Muscle of leg (tissue), 11 donors: ENCODE results near the gene RNF169. TPM values are rescaled to one million over a fixed set of nuclear protein-coding genes. Genes with fewer than 3 reads are reported as not detected.

Experiments
- DNase-seq: peaks from one replicate; pipeline ENCODE4 v3.0.0; 2013
- H3K27ac ChIP-seq: one replicate; pipeline ENCODE4 v1.5.1; 2013; ENCODE audit warnings: mild to moderate bottlenecking, low read length, control low read depth
- H3K27me3 ChIP-seq: one replicate; pipeline ENCODE4 v1.6.1; 2013; ENCODE audit warnings: low read length; ENCODE audit not compliant: control insufficient read depth, insufficient read depth
- H3K36me3 ChIP-seq: one replicate; pipeline ENCODE4 v1.6.1; 2013; ENCODE audit warnings: low read length; ENCODE audit not compliant: control insufficient read depth, insufficient read depth
- H3K4me1 ChIP-seq: one replicate; pipeline ENCODE4 v1.6.1; 2013; ENCODE audit warnings: low read length; ENCODE audit not compliant: control insufficient read depth, insufficient read depth
- H3K4me3 ChIP-seq: one replicate; pipeline ENCODE4 v1.5.1; 2013; ENCODE audit warnings: low read length, control low read depth
- H3K9me3 ChIP-seq: replicated peaks from 2 replicates; pipeline ENCODE4 v1.6.1; 2013; ENCODE audit warnings: low read depth, low read length; ENCODE audit not compliant: control insufficient read depth
- WGBS: methylation state at CpG from one replicate; pipeline ENCODE4 v1.1.5; 2013; ENCODE audit warnings: missing lambda C conversion rate; ENCODE audit not compliant: insufficient coverage; 5-methylcytosine and 5-hydroxymethylcytosine counted together
- polyA plus RNA-seq, 8 donors: library from polyadenylated mRNA; unstranded; fragments of 120-200 nt; gene quantifications; one replicate each; pipeline versions ENCODE4 v1.2.1 to v1.2.3, GENCODE V29; 2013; ENCODE audit warnings: inconsistent platforms in 1 of 8, low replicate concordance in 1 of 8; ENCODE audit not compliant: insufficient read length in 8 of 8, insufficient read depth in 1 of 8
- total RNA-seq: library from RNA; stranded (reverse); fragments of 120-200 nt; gene quantifications from one replicate; pipeline ENCODE4 v1.2.4, GENCODE V29; 2013

The RNF169 gene
- total and polyA plus RNA-seq, 9 donors = 7.4 to 15.3 (median 11.7) TPM

- no peak overlapping the region for H3K4me3 ChIP-seq
- no peaks in the 10 kb centered on the region for H3K4me1 ChIP-seq
- no peak for DNase-seq
- H3K9me3 ChIP-seq = no peaks in the 10 kb centered on the region
- H3K27me3 ChIP-seq = no peaks in the 10 kb centered on the region
- 92% methylated on average over 2 of the region's 2 CpGs for WGBS
- peaks cover 70% of the 10 kb centered on the region for H3K36me3 ChIP-seq
- H3K27ac ChIP-seq = no peak overlapping the region
Observed at GRCh38 chr11:74839971-74840370, 91.3 kb downstream of the RNF169 start.

- Histone ChIP-seq H3K27me3 (no peaks in the 10 kb centered on the region), H3K27ac (no peak overlapping the region), H3K4me1 (no peaks in the 10 kb centered on the region), H3K36me3 (peaks cover 71% of the 10 kb centered on the region), H3K9me3 (no peaks in the 10 kb centered on the region), H3K4me3 (no peak overlapping the region)
- no CpG with 5 or more reads among the region's 2 CpGs for WGBS
- no peak for DNase-seq
Observed at GRCh38 chr11:74840486-74840885, 91.8 kb downstream of the RNF169 start.

GRCh38 chr11:74842967-74843366, 94.3 kb downstream of the RNF169 start:
- Histone ChIP-seq H3K27ac (no peak overlapping the region), H3K27me3 (no peaks in the 10 kb centered on the region), H3K4me3 (no peak overlapping the region), H3K4me1 (no peaks in the 10 kb centered on the region), H3K9me3 (no peaks in the 10 kb centered on the region), H3K36me3 (peaks cover 60% of the 10 kb centered on the region)
- 94% methylated on average over 13 of the region's 13 CpGs for WGBS
- no peak for DNase-seq

DNA sequence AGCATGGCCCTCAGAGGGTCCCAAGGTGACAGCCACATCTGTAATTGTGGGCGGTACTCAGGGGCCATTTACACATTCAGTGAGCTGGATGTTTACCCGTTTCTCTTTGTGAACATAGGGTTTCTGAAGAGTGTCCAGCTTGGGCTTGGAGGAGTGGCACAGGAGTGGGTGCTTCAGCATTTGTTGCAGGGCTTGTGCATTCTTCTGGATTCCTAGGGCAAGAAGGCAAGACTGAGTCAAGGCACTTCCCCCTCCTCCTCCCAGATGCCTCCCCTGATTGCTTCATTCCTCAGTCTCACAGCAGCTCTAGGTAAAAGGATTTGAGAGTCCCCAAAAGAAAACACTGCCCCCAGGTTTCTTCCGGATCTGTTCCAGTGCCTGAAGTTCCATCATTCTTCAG, 95.4 kb downstream of the RNF169 start:
- H3K9me3 ChIP-seq = no peaks in the 10 kb centered on the region
- no peaks in the 10 kb centered on the region for H3K4me1 ChIP-seq
- H3K27me3 ChIP-seq = no peaks in the 10 kb centered on the region
- peaks cover 56% of the 10 kb centered on the region for H3K36me3 ChIP-seq
- no peak for DNase-seq
- H3K27ac ChIP-seq = no peak overlapping the region
- H3K4me3 ChIP-seq = no peak overlapping the region
- WGBS = 92% methylated on average over 2 of the region's 3 CpGs

GRCh38 chr11:74844865-74845264, 96.2 kb downstream of the RNF169 start:
- Histone ChIP-seq H3K27ac (no peak overlapping the region), H3K4me1 (no peaks in the 10 kb centered on the region), H3K4me3 (no peak overlapping the region), H3K9me3 (no peaks in the 10 kb centered on the region), H3K27me3 (no peaks in the 10 kb centered on the region), H3K36me3 (peaks cover 56% of the 10 kb centered on the region)
- no peak for DNase-seq
- 96% methylated on average over 3 of the region's 4 CpGs for WGBS

DNA sequence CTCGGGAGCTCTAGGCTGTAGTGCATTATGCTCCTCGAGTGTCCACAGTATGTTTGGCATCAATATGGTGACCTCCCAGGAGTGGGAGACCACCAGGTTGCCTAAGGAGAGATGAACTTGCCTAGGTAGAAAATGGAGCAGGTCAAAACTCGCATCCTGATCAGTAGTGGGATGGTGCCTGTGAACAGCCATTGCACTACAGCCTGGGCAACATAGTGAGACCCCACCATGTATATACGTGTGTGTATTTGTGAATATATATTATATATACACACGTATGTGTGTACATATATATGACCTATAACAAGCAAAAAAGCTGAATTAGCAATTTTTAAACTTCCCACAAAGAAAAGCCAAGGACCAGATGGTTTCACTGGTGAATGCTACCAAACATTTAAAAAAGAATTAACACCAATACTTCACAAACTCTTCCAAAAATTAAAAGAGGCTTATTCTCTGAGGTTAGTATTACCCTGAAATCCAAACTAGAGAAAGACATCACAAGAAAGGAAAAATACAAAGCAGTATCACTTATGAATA, 97.4 kb downstream of the RNF169 start:
- Histone ChIP-seq H3K4me1 (no peaks in the 10 kb centered on the region), H3K4me3 (no peak overlapping the region), H3K27me3 (no peaks in the 10 kb centered on the region), H3K9me3 (no peaks in the 10 kb centered on the region), H3K27ac (no peak overlapping the region), H3K36me3 (peaks cover 55% of the 10 kb centered on the region)
- WGBS = 83% methylated on average over 2 of the region's 5 CpGs
- DNase-seq = no peak

- H3K4me3 ChIP-seq = no peak overlapping the region
- H3K4me1 ChIP-seq = no peaks in the 10 kb centered on the region
- no peak for DNase-seq
- no peaks in the 10 kb centered on the region for H3K9me3 ChIP-seq
- peaks cover 58% of the 10 kb centered on the region for H3K36me3 ChIP-seq
- no peak overlapping the region for H3K27ac ChIP-seq
- H3K27me3 ChIP-seq = no peaks in the 10 kb centered on the region
- no CpG with 5 or more reads among the region's 2 CpGs for WGBS
Observed at GRCh38 chr11:74846770-74847169, 98.1 kb downstream of the RNF169 start.

GRCh38 chr11:74847395-74847794, 98.7 kb downstream of the RNF169 start:
- no peaks in the 10 kb centered on the region for H3K27me3 ChIP-seq
- 100% methylated on average over 1 of the region's 1 CpG for WGBS
- no peaks in the 10 kb centered on the region for H3K9me3 ChIP-seq
- H3K4me3 ChIP-seq = no peak overlapping the region
- DNase-seq = no peak
- H3K4me1 ChIP-seq = no peaks in the 10 kb centered on the region
- H3K36me3 ChIP-seq = peaks cover 56% of the 10 kb centered on the region
- no peak overlapping the region for H3K27ac ChIP-seq

DNA sequence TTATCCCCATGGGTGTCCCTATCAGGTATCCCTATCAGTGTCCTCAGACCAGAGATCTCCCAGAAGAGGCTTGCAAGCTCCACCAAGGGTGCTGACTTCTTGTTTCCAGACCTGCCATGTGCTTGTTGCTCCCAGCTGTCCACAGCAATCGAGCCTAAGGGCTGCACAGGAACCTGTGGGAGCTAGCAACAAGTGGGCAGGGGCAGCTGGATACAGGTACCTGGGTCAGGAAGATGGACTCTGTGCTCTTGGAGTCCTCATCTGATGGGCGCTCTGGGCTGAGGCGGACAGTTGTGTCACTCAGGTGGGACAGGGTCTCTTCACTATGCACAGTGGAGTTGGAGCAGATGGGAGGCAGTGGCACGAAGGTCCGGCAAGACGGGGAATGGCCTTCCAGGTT, 99.2 kb downstream of the RNF169 start:
- Histone ChIP-seq H3K9me3 (no peaks in the 10 kb centered on the region), H3K27me3 (no peaks in the 10 kb centered on the region), H3K4me3 (no peak overlapping the region), H3K27ac (no peak overlapping the region), H3K36me3 (peaks cover 53% of the 10 kb centered on the region), H3K4me1 (no peaks in the 10 kb centered on the region)
- 95% methylated on average over 6 of the region's 6 CpGs for WGBS
- DNase-seq = no peak

- no peak overlapping the region for H3K27ac ChIP-seq
- H3K27me3 ChIP-seq = no peaks in the 10 kb centered on the region
- H3K9me3 ChIP-seq = no peaks in the 10 kb centered on the region
- 73% methylated on average over 2 of the region's 7 CpGs for WGBS
- H3K4me1 ChIP-seq = no peaks in the 10 kb centered on the region
- no peak for DNase-seq
- no peak overlapping the region for H3K4me3 ChIP-seq
- H3K36me3 ChIP-seq = peaks cover 37% of the 10 kb centered on the region
Observed at GRCh38 chr11:74849525-74850391, 101.1 kb downstream of the RNF169 start.
